HG03354 (cell line): ENCODE measurements around the gene CLDN11.

Source experiments
- ATAC-seq: cut with Tn5 transposase; IDR thresholded peaks from one replicate; pipeline ENCODE4 v1.9.1; 2021; ENCODE audit warnings: mild to moderate bottlenecking; ENCODE audit not compliant: unreplicated experiment, poor library complexity, severe bottlenecking

CLDN11 gene

DNA sequence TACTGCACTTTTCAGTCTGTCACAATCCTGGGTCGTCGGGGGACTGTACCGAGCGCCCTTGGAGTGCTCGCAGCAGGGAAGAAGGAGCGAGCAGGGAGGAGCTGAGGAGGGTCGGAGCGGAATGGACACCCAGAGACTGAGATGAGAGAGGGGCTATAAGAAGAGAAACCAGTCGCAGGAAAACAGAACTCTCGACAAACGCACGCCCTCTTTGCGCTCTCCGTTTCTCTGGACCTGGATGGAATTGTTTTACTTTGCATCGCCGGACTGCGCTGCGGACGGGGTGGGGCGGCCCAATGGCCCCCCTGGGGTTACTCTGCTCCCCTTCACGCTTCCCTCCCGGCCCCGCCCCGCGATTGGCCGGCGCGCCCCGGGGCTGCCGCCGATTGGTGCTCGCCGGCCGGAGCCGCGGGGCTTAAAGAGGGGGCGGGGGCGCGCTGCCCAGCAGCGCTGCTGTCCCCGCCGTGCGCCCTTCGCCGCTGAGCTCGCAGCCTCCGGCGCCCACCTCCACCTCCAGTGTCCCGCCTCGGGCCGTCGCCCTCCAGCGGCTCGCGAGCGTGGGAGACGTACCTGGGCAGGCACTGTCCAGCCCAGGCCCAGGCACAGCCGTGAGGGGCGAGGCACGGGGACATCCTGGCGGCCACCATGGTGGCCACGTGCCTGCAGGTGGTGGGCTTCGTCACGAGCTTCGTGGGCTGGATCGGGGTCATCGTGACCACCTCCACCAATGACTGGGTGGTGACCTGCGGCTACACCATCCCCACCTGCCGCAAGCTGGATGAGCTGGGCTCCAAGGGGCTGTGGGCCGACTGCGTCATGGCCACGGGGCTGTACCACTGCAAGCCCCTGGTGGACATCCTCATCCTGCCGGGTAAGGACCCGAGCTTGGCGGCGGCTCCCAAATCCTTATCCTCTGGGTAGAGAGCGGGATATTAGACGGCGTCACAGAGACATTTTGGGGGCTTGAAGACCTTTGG is at the start of gene CLDN11:
TSS of gene CLDN11 (plus strand) at position 447 of the 977 bp plus-strand sequence. CDS start at position 646, 199 bp downstream.
- no peak for ATAC-seq

DNA sequence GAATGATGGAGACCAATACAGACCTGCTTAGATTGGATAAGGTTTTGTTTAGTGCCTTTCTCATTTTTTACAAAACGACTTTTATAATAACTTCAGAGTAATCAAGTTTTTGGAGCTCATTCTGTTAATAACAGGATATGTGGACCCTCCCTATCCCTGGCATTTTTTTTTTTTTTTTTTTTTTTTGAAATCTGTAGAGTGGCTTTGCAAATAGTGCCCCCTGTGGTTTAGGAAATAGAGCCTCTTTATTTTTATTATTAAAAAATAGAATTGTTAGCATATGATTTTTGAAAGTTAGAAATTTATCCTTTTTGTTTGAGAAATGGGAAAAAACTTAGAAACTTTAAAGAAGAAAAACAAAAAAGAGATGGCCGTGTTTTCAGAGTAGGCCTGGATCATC is 49.7 kb upstream of the CLDN11 start:
- no peak for ATAC-seq

DNA sequence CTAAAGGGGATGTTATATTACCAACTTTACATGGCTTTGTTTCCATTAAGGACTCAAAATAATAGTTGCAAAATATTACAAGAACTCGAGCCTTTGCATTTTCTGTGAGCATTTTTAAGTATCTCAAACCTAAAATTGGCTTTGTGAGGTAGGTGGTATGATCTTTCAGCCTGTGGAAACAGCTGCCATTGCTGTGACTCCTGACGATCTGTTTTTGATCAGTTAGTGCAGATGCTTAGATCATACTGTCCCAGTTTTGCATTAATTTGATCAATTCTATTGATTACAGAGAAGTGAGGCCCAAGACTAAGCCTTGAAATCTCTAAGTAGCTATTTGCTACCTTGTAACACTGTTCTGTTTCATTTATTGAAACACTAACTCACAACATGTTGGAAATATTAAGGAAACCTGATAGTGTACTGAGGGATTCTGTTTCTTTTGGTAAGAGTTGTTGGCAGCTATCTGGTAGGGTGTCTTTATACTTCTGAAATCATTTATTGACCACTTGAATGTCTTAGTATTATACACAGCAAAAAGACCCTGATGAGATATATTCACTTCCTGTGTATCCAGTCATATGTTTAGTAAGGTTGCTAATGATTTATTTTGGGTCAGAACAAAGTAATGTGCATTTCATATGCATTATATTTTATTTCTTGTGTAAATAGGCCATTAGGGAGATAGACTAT is 46.3 kb upstream of the CLDN11 start:
- peak; percentile 62 for ATAC-seq

- no peak for ATAC-seq
Observed at GRCh38 chr3:170383567-170383966, 35.1 kb upstream of the CLDN11 start.

- no peak for ATAC-seq
Observed at GRCh38 chr3:170386468-170386867, 32.2 kb upstream of the CLDN11 start.

DNA sequence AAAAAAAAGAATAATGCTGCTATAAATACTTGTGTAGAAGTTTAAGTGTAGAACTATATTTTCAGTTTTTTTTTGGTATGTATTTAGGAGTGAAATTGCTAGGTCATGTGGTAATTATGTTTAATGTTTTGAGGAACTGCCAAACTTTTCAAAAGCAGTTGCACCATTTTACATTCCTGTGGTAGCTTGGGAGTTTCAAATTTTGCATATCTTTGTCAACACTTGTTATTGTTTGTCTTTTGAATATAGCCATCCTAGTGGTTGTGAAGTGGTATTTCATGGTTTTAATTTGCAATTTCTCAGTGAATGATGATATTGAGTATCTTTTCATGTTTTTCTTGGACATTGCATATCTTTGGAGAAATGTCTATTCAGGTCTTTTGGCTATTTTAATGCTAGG is 30.7 kb upstream of the CLDN11 start:
- no peak for ATAC-seq

GRCh38 chr3:170391108-170391507 is 27.6 kb upstream of the CLDN11 start:
- ATAC-seq, result no peak

DNA sequence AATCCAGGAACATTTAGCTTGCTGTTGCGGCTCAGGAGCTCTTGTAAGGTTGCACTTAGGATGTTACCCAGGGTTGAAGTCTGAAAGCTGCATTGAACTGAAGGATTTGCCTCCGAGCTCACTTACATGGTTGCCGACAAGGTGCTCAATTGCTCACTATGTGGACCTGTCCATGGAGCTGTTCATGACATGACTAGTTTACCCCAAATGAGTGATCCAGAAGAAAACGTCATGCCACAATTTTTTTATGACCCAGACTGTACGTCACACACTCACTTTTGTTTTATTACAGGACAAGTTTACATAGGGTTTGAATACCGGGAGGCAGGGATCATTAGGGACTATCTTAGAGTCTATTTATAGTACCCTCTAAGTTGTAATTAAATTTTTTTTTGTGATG is 21.0 kb upstream of the CLDN11 start:
- no peak for ATAC-seq

- no peak for ATAC-seq
Observed at GRCh38 chr3:170405101-170405500, 13.6 kb upstream of the CLDN11 start.

DNA sequence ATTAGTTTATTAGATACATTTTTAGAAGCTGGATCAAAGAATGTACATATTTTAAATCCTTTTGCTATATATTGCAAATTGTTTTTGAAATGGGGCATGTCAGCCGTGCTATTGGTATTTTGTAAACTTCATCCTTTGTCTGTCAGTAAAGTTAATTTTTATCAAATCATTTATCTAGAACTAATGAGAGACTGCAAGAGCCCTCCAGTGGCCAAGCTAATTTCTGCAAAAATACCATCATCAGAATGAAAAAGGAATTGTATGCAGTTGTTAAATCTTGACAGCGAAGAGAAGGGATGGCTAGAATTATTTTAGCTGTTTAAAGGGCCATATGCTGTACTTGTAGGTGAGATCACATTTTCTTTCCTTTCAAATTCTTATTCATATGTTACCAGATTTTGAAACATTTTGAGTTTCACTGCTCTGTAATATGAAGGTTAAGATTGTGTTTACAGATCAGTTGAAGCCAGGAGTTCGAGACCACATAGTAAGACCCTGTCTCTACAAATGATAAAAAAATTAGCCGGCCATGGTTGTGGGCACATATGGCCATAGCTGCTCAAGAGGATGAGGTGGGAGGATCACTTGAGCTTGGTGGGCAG is 8.1 kb upstream of the CLDN11 start:
- ATAC-seq, result no peak

DNA sequence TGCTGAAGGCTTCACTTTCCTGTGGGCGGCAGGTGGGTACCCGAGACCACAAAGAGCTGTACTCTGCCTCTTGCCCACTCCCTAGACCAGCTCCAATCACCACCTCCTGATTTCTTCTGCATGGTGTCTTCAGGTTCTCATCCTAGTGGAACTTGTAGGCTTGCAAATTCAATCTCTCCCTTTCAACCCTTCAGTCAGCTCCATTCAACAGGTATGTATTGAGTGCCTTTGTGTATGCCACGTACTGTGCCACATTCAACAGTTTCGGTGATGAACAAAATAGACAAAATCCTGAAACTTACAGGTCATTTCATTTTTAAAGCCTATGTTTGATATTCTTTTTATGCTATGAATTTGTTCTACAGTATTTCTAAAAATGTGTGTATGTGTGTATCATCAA is 5.4 kb upstream of the CLDN11 start:
- ATAC-seq, result no peak

DNA sequence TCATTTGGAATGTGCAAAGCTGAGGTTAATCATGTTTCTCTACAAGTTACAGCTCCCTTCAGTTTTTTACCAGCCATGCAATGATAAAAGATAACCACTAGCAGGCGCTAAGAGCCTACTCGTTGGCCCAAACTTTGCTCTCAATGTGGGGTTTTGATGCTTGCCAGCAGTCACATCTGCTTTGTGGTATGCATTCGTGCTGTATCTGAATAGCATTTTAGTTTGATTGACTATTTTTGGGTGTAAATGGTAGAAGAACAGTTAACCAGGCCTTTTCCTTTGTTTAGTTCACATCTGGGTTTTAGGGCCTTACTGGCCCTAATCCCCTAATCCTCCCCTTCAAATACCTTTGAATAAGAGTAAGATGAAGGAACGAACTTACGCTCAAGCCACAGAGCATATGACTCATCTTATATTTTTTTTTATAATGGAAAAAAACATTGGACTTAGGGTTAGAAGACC is 4.4 kb upstream of the CLDN11 start:
- ATAC-seq, result no peak

DNA sequence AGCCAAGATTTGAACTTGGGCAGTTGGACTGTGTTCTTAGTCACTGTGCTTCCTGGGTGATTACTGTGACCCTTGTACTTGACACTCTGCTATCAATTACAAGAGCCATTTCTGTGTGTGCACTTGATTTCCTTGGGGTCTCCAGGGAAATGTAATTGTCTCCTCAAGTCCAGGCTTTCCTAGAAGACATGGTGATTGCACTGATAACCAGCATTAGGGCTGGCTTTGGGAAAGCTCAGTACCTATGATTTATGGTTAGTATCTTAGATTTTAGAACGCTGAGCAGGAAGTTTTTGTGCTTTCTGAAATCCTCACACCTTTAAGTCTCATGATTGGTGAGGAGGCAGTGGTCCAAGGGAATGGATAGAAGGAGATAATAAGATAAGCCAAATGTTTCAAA is 1.6 kb upstream of the CLDN11 start:
- ATAC-seq, result no peak

DNA sequence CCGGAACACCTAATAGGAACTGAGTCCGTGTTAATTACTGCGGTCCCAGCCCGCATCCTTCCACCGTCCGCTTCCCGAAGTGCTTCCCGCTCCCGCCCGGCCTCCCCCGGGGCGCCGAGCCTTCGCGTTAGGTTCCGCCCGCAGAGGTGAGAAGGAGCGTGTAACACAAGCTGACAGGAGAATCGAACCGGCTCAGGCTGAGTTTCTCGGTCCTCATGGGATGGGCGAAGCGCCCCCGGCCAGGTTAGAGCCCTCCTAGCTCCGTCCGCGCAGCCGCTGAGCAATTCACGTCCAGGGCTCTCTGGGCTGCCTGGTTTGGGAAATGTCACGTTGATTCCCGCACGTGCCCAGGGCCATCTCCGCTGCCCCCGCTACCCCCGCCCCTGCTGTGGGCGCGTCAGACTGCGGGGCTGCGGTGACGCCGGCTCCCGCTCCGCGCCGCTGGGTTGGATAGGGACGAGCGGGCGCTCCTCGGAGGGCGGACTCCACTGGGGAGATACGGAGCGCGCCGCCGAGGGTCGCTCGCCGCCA is 954 bp downstream of the CLDN11 start:
- no peak for ATAC-seq

DNA sequence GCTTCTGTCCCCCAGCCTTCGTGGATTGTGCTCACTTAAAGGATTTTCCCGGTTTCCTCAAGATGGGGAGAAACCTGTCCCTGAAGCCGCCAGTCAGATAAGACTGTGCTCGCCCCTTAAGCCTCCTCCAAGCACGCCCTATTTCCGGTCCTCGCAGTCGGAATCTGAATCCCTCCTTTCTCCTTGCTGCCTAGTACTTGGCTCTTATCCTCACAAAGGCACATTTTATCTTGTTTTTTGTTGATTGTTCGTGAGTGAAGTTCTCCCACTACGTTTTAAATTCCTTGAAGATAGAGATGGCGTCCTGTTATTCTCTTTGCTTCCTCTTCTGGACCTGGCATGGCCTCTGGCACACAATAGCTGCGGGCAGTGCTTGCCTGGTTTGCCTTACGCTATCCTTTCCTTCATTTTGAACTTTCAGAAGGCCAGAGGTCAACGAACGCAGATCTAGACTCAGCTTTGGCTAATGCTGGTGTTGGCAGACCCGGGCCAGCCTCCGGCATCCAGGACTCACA is 1.7 kb downstream of the CLDN11 start:
- ATAC-seq, result no peak

DNA sequence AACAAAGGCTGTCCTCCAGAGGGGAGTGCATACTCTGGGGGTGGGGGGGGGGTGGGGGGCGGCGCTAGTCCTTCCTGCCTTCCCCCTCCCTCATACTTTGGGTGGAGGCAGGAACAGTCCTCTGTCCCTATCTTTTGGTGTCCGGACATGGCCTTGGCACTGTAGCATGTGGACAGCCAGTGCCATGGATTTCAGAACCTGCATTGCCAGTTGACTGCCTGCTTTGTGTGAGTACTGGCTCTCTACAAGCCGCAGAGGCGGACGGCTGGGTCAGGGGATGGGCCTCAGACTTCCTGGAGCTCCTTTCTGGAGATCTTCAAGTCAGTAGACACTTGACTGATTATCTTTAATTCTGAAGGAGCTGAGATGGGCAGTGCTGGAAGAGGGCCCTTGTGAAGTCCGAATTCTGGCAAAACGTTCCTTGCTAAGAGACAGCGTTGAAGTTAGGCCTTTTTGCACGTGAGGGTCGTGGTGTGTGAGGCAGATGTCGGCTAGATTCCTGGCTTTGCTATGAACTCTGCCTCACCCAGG is 2.5 kb downstream of the CLDN11 start:
- no peak for ATAC-seq

GRCh38 chr3:170421758-170422157 is 3.1 kb downstream of the CLDN11 start:
- ATAC-seq, result no peak

GRCh38 chr3:170423001-170423615 is 4.4 kb downstream of the CLDN11 start:
- no peak for ATAC-seq

GRCh38 chr3:170424879-170425278 is 6.2 kb downstream of the CLDN11 start:
- no peak for ATAC-seq
